Measurements from ENCODE around the gene NFIC.

GRCh38 chr19:3505598-3506383 lies 139.4 kb downstream of the NFIC start, which contains the start of gene FZR1:
- no peak for TF ChIP-seq CTCF (conservative IDR thresholded peaks at IDR 0.05; ENCODE audit: low read depth, low read length)
- TF ChIP-seq BHLHE40 (IDR thresholded peaks at IDR 0.05; ENCODE audit: low read depth, low read length) = no peak
- TF ChIP-seq USF2 (IDR thresholded peaks at IDR 0.05; ENCODE audit: low read depth, low read length) = no peak
- TF ChIP-seq POLR2A (IDR thresholded peaks at IDR 0.05; ENCODE audit: low read depth, low read length) = peak; percentile 19; the same call in 1 of the 2 replicates
- TF ChIP-seq MAFK (IDR thresholded peaks at IDR 0.05; ENCODE audit: low read depth, low read length) = no peak
- TF ChIP-seq RCOR1 (IDR thresholded peaks at IDR 0.05; ENCODE audit: insufficient replicate concordance, low read length) = no peak
- TF ChIP-seq FOS (IDR thresholded peaks at IDR 0.05; ENCODE audit: low read depth, low read length) = no peak
- no peak for TF ChIP-seq RAD21 (IDR thresholded peaks at IDR 0.05; ENCODE audit: low read length)
- no peak for TF ChIP-seq CHD1 (IDR thresholded peaks at IDR 0.05; ENCODE audit: low read depth, low read length)
- no peak; the same call in 1 of the 2 replicates for TF ChIP-seq MXI1 (IDR thresholded peaks at IDR 0.05; ENCODE audit: borderline replicate concordance, low read depth, low read length)
- TF ChIP-seq RFX5 (IDR thresholded peaks at IDR 0.05; ENCODE audit: low read depth, low read length) = no peak
- no peak; the same call in 1 of the 2 replicates for TF ChIP-seq CEBPB (IDR thresholded peaks at IDR 0.05; ENCODE audit: low read depth, low read length)
- TF ChIP-seq MAZ (IDR thresholded peaks at IDR 0.05; ENCODE audit: borderline replicate concordance, low read depth, low read length) = peak; percentile 83; the same call in 1 of the 2 replicates
- TF ChIP-seq SMC3 (IDR thresholded peaks at IDR 0.05; ENCODE audit: low read depth, low read length) = no peak
